Testis (tissue), 2 donors: ENCODE data around the gene GNAI1.

Experiments
- CTCF ChIP-seq, 3 experiments: fragments of 450-650 bp in 2 of 3; fragments of 200-600 bp in 1 of 3; sonication (generic) in 1 of 3; IDR thresholded peaks; one replicate each; pipeline ENCODE4 v1.5.1; 2016 to 2019; ENCODE audit warnings: antibody characterized with exemption in 3 of 3, mild to moderate bottlenecking in 2 of 3, moderate library complexity in 1 of 3
- POLR2A ChIP-seq: fragments of 450-650 bp; IDR thresholded peaks from one replicate; pipeline ENCODE4 v1.6.1; 2017; ENCODE audit warnings: antibody characterized with exemption, mild to moderate bottlenecking, moderate library complexity

- TF ChIP-seq CTCF (IDR thresholded peaks at IDR 0.05) (no peak), POLR2A (no peak)
Observed at GRCh38 chr7:80132594-80132993, 2.0 kb upstream of the GNAI1 start.
